Measurements from ENCODE around the gene CDK11A. TPM values are rescaled to one million over a fixed set of nuclear protein-coding genes. Genes with fewer than 3 reads are reported as not detected.
"Not testable (repeated sequence)": the region's sequence is repeated elsewhere in the genome, so short reads cannot be mapped to it uniquely, and the experiment has no call there.

Gene CDK11A
- total RNA-seq, 1 experiment from 2014 or later = 26.2 TPM

GRCh38 chr1:1700067-1700466, 24.1 kb downstream of the CDK11A start:
- H3K9me3 ChIP-seq (ENCODE audit: low read length); H3K79me2 ChIP-seq (ENCODE audit: low read length); H3K4me3 ChIP-seq (ENCODE audit: low read length); H4K20me1 ChIP-seq (ENCODE audit: insufficient read depth, low read depth, low read length); H3K4me1 ChIP-seq (ENCODE audit: low read length); H3K9me2 ChIP-seq (replicated peaks; ENCODE audit: insufficient read depth, low read length); DNase-seq; H3K27me3 ChIP-seq (ENCODE audit: low read length); H3K27ac ChIP-seq (ENCODE audit: low read length); H3K4me2 ChIP-seq (ENCODE audit: low read depth, low read length, poor library complexity, severe bottlenecking); H3K36me3 ChIP-seq (ENCODE audit: insufficient read depth, low read length); H2AFZ ChIP-seq (ENCODE audit: low read length); H3K9ac ChIP-seq (ENCODE audit: low read length): not testable (repeated sequence)

GRCh38 chr1:1699061-1699460, 25.1 kb downstream of the CDK11A start:
- not testable (repeated sequence) for H3K79me2 ChIP-seq (ENCODE audit: low read length); H3K4me2 ChIP-seq (ENCODE audit: low read depth, low read length, poor library complexity, severe bottlenecking); H3K36me3 ChIP-seq (ENCODE audit: insufficient read depth, low read length); H3K4me1 ChIP-seq (ENCODE audit: low read length); H3K9me2 ChIP-seq (replicated peaks; ENCODE audit: insufficient read depth, low read length); H3K4me3 ChIP-seq (ENCODE audit: low read length); H2AFZ ChIP-seq (ENCODE audit: low read length); H3K27ac ChIP-seq (ENCODE audit: low read length); DNase-seq; H3K9ac ChIP-seq (ENCODE audit: low read length); H3K27me3 ChIP-seq (ENCODE audit: low read length); H3K9me3 ChIP-seq (ENCODE audit: low read length); H4K20me1 ChIP-seq (ENCODE audit: insufficient read depth, low read depth, low read length)

GRCh38 chr1:1697358-1698183, 26.6 kb downstream of the CDK11A start:
- H3K4me2 ChIP-seq (ENCODE audit: low read depth, low read length, poor library complexity, severe bottlenecking); H3K79me2 ChIP-seq (ENCODE audit: low read length); H3K27ac ChIP-seq (ENCODE audit: low read length); H3K4me1 ChIP-seq (ENCODE audit: low read length); H3K36me3 ChIP-seq (ENCODE audit: insufficient read depth, low read length); H3K27me3 ChIP-seq (ENCODE audit: low read length); H2AFZ ChIP-seq (ENCODE audit: low read length); H3K9me2 ChIP-seq (replicated peaks; ENCODE audit: insufficient read depth, low read length); H3K9ac ChIP-seq (ENCODE audit: low read length); H4K20me1 ChIP-seq (ENCODE audit: insufficient read depth, low read depth, low read length); H3K9me3 ChIP-seq (ENCODE audit: low read length); H3K4me3 ChIP-seq (ENCODE audit: low read length): not testable (repeated sequence)
- peak; percentile 9 for DNase-seq

- H3K4me3 ChIP-seq (ENCODE audit: low read length); H3K79me2 ChIP-seq (ENCODE audit: low read length): not testable (repeated sequence)
- DNase-seq = peak; percentile 27
These were observed 27.5 kb downstream of the CDK11A start for GRCh38 chr1:1696431-1697357.

GRCh38 chr1:1692714-1693647, 31.2 kb downstream of the CDK11A start, which contains the start of gene SLC35E2B:
SLC35E2B (minus strand) TSS chr1:1692795; CDS start chr1:1676699, 16,096 bp downstream.
- Histone ChIP-seq H3K27ac (ENCODE audit: low read length) (peak within 1 kb of the TSS; percentile 86), H3K4me2 (ENCODE audit: low read depth, low read length, poor library complexity, severe bottlenecking) (peak within 1 kb of the TSS; percentile 64), H3K9ac (ENCODE audit: low read length) (peak within 1 kb of the TSS; percentile 78), H3K4me3 (ENCODE audit: low read length) (peak within 1 kb of the TSS; percentile 65)
- H3K9me2 ChIP-seq (replicated peaks; ENCODE audit: insufficient read depth, low read length); H3K9me3 ChIP-seq (ENCODE audit: low read length); H2AFZ ChIP-seq (ENCODE audit: low read length); H4K20me1 ChIP-seq (ENCODE audit: insufficient read depth, low read depth, low read length); H3K27me3 ChIP-seq (ENCODE audit: low read length); H3K36me3 ChIP-seq (ENCODE audit: insufficient read depth, low read length); H3K4me1 ChIP-seq (ENCODE audit: low read length); H3K79me2 ChIP-seq (ENCODE audit: low read length): not testable (repeated sequence)
- peak; percentile 96 for DNase-seq

More at GRCh38 chr1:1696431-1697357, 27.5 kb downstream of the CDK11A start:
- H3K9me2 ChIP-seq (replicated peaks; ENCODE audit: insufficient read depth, low read length); H2AFZ ChIP-seq (ENCODE audit: low read length); H3K27me3 ChIP-seq (ENCODE audit: low read length); H3K27ac ChIP-seq (ENCODE audit: low read length); H4K20me1 ChIP-seq (ENCODE audit: insufficient read depth, low read depth, low read length); H3K9ac ChIP-seq (ENCODE audit: low read length); H3K4me1 ChIP-seq (ENCODE audit: low read length); H3K36me3 ChIP-seq (ENCODE audit: insufficient read depth, low read length); H3K4me2 ChIP-seq (ENCODE audit: low read depth, low read length, poor library complexity, severe bottlenecking); H3K9me3 ChIP-seq (ENCODE audit: low read length): not testable (repeated sequence)

DNA sequence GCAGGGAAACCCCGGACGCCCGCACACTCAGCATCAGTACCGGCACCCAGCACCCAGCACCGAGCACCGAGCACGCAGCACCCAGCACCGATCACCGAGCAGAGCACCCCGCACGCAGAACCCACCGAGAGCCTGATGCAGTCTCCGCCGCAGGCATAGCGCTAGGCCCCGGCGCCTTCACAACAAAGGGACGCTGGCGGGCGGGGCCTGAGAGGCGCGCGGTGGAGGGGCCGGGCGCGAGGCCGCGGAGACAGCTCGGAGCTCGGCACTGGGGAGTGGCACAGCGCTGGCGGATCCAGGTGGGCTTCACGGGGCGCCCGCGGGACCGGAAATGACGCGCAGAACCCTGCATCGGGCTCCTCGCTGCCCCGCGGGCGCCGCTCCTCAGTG, 31.8 kb downstream of the CDK11A start:
- not testable (repeated sequence) for H3K79me2 ChIP-seq (ENCODE audit: low read length); H3K36me3 ChIP-seq (ENCODE audit: insufficient read depth, low read length); H3K9me3 ChIP-seq (ENCODE audit: low read length); H3K4me1 ChIP-seq (ENCODE audit: low read length); H3K27me3 ChIP-seq (ENCODE audit: low read length); H3K9me2 ChIP-seq (replicated peaks; ENCODE audit: insufficient read depth, low read length); H4K20me1 ChIP-seq (ENCODE audit: insufficient read depth, low read depth, low read length); H2AFZ ChIP-seq (ENCODE audit: low read length)
- peak overlapping the region; percentile 64 for H3K4me2 ChIP-seq (ENCODE audit: low read depth, low read length, poor library complexity, severe bottlenecking)
- H3K27ac ChIP-seq (ENCODE audit: low read length) = peak overlapping the region; percentile 86
- peak overlapping the region; percentile 65 for H3K4me3 ChIP-seq (ENCODE audit: low read length)
- peak overlapping the region; percentile 78 for H3K9ac ChIP-seq (ENCODE audit: low read length)
- peak; percentile 92 for DNase-seq

GRCh38 chr1:1691443-1691842, 32.7 kb downstream of the CDK11A start:
- H3K9ac ChIP-seq (ENCODE audit: low read length); H3K9me2 ChIP-seq (replicated peaks; ENCODE audit: insufficient read depth, low read length); H4K20me1 ChIP-seq (ENCODE audit: insufficient read depth, low read depth, low read length); H3K79me2 ChIP-seq (ENCODE audit: low read length); DNase-seq; H3K27ac ChIP-seq (ENCODE audit: low read length); H2AFZ ChIP-seq (ENCODE audit: low read length); H3K4me3 ChIP-seq (ENCODE audit: low read length); H3K9me3 ChIP-seq (ENCODE audit: low read length); H3K36me3 ChIP-seq (ENCODE audit: insufficient read depth, low read length); H3K4me2 ChIP-seq (ENCODE audit: low read depth, low read length, poor library complexity, severe bottlenecking); H3K4me1 ChIP-seq (ENCODE audit: low read length); H3K27me3 ChIP-seq (ENCODE audit: low read length): not testable (repeated sequence)

Data from Karpas-422 (cell line).